Measurements from ENCODE around the gene MRTFB.
"Not testable (repeated sequence)": the region's sequence is repeated elsewhere in the genome, so short reads cannot be mapped to it uniquely, and the experiment has no call there.

The MRTFB gene

GRCh38 chr16:14070877-14071575, at the start of gene MRTFB:
Gene MRTFB (plus strand): TSS chr16:14071319. CDS start chr16:14140607, 69,288 bp downstream.
- peak; percentile 68 for DNase-seq (ENCODE audit: low read depth)

GRCh38 chr16:14023526-14023925, 47.6 kb upstream of the MRTFB start:
- not testable (repeated sequence) for DNase-seq (ENCODE audit: low read depth)

GRCh38 chr16:14024283-14024682, 46.8 kb upstream of the MRTFB start:
- no peak for DNase-seq (ENCODE audit: low read depth)

DNA sequence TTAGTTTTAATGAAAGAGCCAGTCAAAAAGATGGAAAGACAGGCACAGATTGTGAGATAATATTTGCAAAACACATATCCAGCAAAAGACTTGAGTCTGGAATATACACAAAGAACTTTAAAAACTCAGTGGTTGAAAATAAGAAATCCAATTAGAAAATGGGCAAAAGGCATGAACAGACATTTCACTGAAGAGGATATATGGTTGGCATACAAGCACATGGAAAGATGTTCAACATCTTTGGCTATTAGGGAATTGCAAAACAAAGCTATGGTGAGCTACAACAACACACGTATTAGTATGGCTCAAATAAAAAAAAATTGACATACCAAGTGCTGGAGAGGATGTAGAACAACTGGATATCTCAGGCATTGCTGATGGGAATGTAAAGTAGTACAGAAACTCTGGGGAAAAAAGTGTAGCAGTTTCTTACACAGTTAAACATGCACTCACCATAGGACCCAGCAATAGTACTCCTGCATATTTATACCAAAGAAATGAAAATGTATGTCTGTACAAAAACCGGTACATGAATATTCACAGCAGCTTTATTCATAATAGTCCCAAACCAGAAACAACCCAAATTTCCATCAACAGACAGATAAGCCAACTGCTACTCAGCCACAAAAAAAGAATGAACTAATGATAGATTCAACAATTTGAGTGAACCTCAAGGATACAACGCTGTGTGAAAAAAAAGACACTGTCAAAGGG, 44.4 kb upstream of the MRTFB start:
- DNase-seq (ENCODE audit: low read depth), result no peak

DNA sequence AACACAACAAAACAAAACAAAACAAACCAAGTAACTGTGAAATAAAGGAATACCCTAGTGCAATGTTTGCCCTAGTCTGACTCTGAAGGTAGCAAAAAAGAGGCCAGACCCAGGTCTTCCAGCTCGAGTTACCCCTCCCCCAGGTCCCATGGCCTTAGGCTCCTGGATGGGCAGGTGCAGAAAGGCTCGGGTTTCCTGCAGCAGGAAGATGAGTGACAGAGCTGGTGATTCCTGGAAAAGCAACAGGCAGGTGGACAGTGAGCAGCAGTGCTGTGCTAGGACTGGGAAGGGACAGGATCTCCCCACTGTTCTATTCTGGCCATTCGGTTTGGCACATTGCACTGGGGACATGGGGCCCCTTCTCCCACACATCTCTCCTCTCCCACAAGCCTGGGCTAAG, 42.9 kb upstream of the MRTFB start:
- no peak for DNase-seq (ENCODE audit: low read depth)

DNA sequence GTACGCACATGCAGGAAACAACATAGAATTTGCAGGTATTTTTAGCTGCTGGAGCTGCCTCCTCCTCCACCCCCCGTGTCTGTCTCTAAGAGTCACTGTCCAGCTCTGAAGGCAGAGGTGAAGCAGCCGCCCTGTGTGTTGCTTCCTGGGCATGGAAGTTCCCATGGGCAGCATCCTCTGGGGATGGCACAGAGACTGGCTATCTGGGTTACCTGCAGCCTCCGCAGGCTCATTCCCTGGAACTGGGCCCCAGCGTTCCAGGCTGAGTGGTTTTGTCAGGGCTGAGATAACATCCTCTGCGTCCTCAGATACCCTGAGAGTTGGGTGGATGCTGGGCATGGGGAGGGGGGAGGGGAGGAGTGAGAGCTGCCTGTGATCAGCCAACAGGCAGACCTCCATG, 41.5 kb upstream of the MRTFB start:
- DNase-seq (ENCODE audit: low read depth), result no peak

GRCh38 chr16:14035092-14035491, 36.0 kb upstream of the MRTFB start:
- DNase-seq (ENCODE audit: low read depth), result no peak

GRCh38 chr16:14036889-14037288, 34.2 kb upstream of the MRTFB start:
- DNase-seq (ENCODE audit: low read depth), result no peak

DNA sequence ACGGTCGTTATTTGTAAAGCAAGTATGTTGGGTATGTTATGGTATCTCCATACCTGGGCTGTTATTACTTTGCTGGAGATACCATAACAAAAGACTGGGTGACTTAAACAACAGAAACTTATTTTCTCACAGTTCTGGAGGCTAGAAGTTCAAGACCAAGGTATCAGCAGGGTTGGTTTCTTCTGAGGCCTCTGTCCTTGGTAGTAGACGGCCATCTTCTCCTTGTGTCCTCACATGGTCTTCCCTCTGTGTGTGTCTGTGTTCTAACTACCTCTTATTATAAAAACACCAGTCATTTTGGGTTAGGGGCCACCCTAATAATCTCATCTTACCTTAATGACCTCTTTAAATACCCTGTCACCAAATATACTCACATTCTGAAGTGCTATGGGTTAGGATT, 33.2 kb upstream of the MRTFB start:
- no peak for DNase-seq (ENCODE audit: low read depth)

GRCh38 chr16:14041164-14041563, 30.0 kb upstream of the MRTFB start:
- no peak for DNase-seq (ENCODE audit: low read depth)

- DNase-seq (ENCODE audit: low read depth), result no peak
These were observed 28.4 kb upstream of the MRTFB start for GRCh38 chr16:14042706-14043105.

DNA sequence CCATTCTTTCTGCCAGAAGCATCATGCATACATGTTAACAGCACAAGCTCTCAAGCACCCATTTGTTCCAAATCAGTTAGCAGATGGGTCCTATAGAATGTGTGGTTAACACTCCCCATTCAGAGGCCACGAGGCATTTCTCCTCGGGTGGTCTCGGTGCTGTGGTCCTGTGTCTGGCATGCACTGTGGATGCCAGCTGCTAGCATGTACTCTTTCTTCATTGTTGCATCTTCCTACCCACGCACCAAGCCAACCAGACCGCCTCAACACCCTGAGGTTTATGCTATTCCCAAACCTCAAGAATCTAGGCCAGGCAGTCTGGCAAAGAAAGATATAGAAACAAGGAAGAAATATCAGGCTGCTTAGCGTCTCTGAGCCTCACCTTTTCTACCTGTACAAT, 27.8 kb upstream of the MRTFB start:
- DNase-seq (ENCODE audit: low read depth), result no peak

DNA sequence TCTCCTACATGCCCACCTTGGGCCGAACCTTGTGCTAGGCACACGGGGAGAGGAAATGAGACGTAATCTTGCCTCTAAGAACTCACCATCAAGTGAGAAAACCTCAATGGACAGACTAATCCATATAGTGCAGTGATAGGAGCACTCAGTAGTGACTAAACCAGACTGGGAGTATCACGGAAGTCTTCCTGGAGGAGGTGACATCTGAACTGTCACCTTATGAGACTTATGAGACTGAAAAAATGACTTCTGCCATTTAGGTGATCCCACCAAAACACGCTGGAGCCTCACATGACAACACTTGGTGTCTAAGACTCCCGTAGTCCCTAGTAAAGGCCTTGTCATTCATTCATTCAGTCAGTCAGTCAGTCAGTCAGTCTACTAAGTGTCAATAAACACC, 27.3 kb upstream of the MRTFB start:
- no peak for DNase-seq (ENCODE audit: low read depth)

- DNase-seq (ENCODE audit: low read depth), result not testable (repeated sequence)
These were observed 23.8 kb upstream of the MRTFB start for GRCh38 chr16:14047121-14047859.

DNA sequence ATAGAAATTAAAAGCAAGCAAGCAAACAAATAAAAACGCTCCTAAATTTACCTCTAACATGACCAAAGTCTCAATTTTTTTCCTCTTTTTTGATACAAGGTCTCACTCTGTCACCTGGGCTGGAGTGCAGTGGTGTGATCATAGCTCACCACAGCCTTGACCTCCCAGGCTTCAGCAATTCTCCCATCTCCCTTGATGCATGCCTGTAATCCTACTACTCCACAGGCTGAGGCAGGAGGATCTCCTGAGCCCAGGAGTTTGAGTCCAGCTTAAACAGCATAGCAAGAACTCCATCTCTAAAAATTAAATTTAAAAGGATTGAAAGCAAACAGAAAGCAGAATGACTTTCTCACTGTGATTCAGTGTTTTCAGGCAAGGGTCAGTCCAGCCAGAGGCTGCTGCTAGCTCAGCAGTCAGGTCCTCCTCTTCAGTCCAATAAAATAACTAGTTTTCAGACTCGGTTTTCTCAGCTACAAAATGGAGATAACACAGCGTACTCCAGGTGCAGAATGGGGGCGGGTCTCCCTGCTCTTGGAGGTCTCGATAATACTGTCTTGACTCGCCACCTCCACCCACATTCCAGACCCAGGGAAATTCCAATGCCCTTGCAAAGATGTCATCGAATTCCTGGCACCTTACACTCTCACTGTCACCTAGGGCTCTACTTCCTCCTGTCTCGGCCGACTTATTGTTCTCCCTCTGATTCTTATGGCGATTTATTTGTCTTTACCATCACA, 20.7 kb upstream of the MRTFB start:
- no peak for DNase-seq (ENCODE audit: low read depth)

GRCh38 chr16:14051103-14051729, 19.9 kb upstream of the MRTFB start:
- no peak for DNase-seq (ENCODE audit: low read depth)

DNA sequence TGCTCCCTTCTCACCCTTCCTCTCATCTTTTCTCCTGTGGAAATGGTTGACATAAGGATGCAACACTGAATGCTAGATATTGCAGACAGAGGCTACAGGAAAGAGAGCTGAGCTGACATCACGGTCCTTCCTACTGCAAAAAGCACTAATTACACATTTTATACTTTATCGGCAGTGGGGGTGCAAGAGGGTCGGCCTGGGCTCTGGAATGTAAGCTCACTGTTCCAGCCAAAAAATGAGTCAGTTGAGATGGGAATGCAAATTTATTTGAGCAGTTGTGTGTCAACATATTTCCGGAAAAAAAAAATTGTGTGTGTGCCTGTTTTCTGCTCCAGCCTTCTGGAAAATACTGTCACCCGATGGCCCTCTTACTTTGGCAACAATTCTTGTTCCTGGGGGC, 14.1 kb upstream of the MRTFB start:
- no peak for DNase-seq (ENCODE audit: low read depth)

GRCh38 chr16:14057878-14058382, 13.2 kb upstream of the MRTFB start:
- no peak for DNase-seq (ENCODE audit: low read depth)

DNA sequence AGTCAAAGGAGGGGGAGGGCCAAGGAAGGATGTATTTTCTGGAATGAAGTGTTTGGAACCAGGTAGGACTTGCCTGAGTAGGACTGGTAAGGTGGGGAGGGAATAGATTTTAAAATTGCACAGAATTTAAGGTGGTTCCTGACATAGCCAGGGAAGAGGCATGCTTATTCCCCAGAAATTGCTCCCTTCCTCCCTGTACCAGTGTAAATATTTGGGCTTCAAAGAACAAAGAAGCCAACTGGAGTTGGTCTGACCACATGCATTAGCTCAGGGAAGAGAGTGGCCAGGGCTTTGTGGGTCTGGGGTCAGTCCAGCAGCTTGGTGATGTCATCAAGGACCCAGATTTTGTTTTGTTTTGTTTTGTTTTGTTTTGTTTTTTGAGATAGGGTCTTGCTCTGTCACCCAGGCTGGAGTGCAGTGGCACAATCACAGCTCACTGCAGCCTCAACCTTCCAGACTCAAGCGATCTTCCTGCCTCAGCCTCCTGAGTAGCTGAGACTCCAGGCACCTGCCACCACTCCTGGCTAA, 9.3 kb upstream of the MRTFB start:
- no peak for DNase-seq (ENCODE audit: low read depth)

- DNase-seq (ENCODE audit: low read depth), result no peak
These were observed 8.9 kb upstream of the MRTFB start for GRCh38 chr16:14062261-14062660.

All from stimulated activated CD8-positive, alpha-beta memory T cell treated with anti-CD3 and anti-CD28 coated beads, Interleukin-12 subunit alpha, Interleukin-12 subunit beta, amount 100 ng/mL, for 4 hours (primary cell).